DOHH2 (cell line): ENCODE measurements around the gene NAV2.

ENCODE experiments used
- H3F3A ChIP-seq: fragments of 200-600 bp; sonication (generic), shearing (Covaris generic); 2 replicates; pipeline ENCODE4 v1.6.0; 2016; ENCODE audit warnings: antibody characterized with exemption, mild to moderate bottlenecking; ENCODE audit not compliant: control insufficient read depth, insufficient read depth
- H3K27ac ChIP-seq: fragments of 200-600 bp; sonication (generic); 2 replicates; pipeline ENCODE4 v1.5.1; 2014; ENCODE audit warnings: low read depth, mild to moderate bottlenecking, low read length, moderate library complexity
- H3K27me3 ChIP-seq: fragments of 200-600 bp; sonication (generic); 2 replicates; pipeline ENCODE4 v1.6.1; 2014; ENCODE audit warnings: mild to moderate bottlenecking, low read length, mixed read lengths; ENCODE audit not compliant: control insufficient read depth
- H3K36me3 ChIP-seq: fragments of 200-600 bp; sonication (generic); 2 replicates; pipeline ENCODE4 v1.6.1; 2014; ENCODE audit warnings: mild to moderate bottlenecking, low read length, moderate library complexity, mixed read lengths; ENCODE audit not compliant: control insufficient read depth
- H3K4me1 ChIP-seq: fragments of 200-600 bp; sonication (generic); 2 replicates; pipeline ENCODE4 v1.6.1; 2014; ENCODE audit warnings: mild to moderate bottlenecking, low read length, mixed read lengths; ENCODE audit not compliant: control insufficient read depth
- H3K4me2 ChIP-seq: fragments of 200-600 bp; sonication (generic); 2 replicates; pipeline ENCODE4 v1.6.0; 2014; ENCODE audit warnings: mild to moderate bottlenecking, low read length, moderate library complexity
- H3K4me3 ChIP-seq: fragments of 200-600 bp; sonication (generic); 2 replicates; pipeline ENCODE4 v1.5.1; 2014; ENCODE audit warnings: mild to moderate bottlenecking, low read length, mixed read lengths
- H3K79me2 ChIP-seq: fragments of 200-600 bp; sonication (generic); 2 replicates; pipeline ENCODE4 v1.6.1; 2014; ENCODE audit warnings: mild to moderate bottlenecking, low read length, mixed read lengths; ENCODE audit not compliant: control insufficient read depth
- H3K9me2 ChIP-seq: fragments of 200-600 bp; sonication (generic); replicated peaks from 2 replicates; pipeline ENCODE4 v1.6.1; 2014; ENCODE audit warnings: mild to moderate bottlenecking, low read length, mixed read lengths; ENCODE audit not compliant: control insufficient read depth
- H3K9me3 ChIP-seq: fragments of 200-600 bp; sonication (generic); 2 replicates; pipeline ENCODE4 v1.6.1; 2014; ENCODE audit warnings: antibody characterized with exemption, low read length, mixed read lengths; ENCODE audit not compliant: control insufficient read depth, insufficient read depth
- H4K20me1 ChIP-seq: fragments of 200-600 bp; sonication (generic); 2 replicates; pipeline ENCODE4 v1.6.0; 2014; ENCODE audit warnings: low read depth, mild to moderate bottlenecking, antibody characterized with exemption, low read length, moderate library complexity; ENCODE audit not compliant: control insufficient read depth, insufficient read depth
- EZH2phosphoT487 ChIP-seq: fragments of 200-600 bp; sonication (generic); IDR thresholded peaks from 2 replicates; pipeline ENCODE4 v1.6.1; 2017; ENCODE audit warnings: borderline replicate concordance, mild to moderate bottlenecking, antibody characterized with exemption, low read length, moderate library complexity, mixed read lengths
- TF ChIP-seq, protein P1 (sequence below): fragments of 200-600 bp; sonication (generic); IDR thresholded peaks from one replicate; pipeline ENCODE4 v1.5.1; 2014; ENCODE audit warnings: antibody characterized with exemption, mild to moderate bottlenecking, low read depth, low read length; ENCODE audit not compliant: poor library complexity, severe bottlenecking

Gene NAV2

DNA sequence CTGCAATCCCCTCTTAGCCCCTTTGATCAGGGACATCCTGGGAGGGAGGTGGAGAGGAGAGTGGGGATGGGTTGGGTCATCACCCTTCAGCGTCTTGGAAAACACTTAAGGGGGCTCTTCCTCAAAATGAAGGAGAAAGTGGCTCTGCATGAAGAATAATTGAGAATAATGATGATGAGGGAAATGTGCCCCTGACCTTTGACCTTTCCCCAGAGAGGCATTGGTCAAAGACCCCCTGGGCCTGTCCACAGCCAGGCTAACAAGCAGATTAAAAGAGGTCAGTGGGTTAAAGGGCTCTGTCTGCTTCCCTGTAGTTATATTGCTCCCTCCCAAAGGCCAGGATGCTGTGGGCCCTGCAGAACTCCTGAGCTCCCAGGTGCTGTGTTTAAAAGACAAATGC lies 68.7 kb downstream of the NAV2 start:
- peaks cover 29% of the 10 kb centered on the region for H3K27me3 ChIP-seq
- H3K4me1 ChIP-seq = no peaks in the 10 kb centered on the region
- H3K4me2 ChIP-seq = no peak overlapping the region
- H3K79me2 ChIP-seq = no peaks in the 10 kb centered on the region
- no peaks in the 10 kb centered on the region for H3K9me2 ChIP-seq
- TF ChIP-seq, protein P1, sequence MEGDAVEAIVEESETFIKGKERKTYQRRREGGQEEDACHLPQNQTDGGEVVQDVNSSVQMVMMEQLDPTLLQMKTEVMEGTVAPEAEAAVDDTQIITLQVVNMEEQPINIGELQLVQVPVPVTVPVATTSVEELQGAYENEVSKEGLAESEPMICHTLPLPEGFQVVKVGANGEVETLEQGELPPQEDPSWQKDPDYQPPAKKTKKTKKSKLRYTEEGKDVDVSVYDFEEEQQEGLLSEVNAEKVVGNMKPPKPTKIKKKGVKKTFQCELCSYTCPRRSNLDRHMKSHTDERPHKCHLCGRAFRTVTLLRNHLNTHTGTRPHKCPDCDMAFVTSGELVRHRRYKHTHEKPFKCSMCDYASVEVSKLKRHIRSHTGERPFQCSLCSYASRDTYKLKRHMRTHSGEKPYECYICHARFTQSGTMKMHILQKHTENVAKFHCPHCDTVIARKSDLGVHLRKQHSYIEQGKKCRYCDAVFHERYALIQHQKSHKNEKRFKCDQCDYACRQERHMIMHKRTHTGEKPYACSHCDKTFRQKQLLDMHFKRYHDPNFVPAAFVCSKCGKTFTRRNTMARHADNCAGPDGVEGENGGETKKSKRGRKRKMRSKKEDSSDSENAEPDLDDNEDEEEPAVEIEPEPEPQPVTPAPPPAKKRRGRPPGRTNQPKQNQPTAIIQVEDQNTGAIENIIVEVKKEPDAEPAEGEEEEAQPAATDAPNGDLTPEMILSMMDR = no peak
- no peak for TF ChIP-seq EZH2phosphoT487
- no peak overlapping the region for H3K27ac ChIP-seq
- H3F3A ChIP-seq = no peaks in the 10 kb centered on the region
- no peaks in the 10 kb centered on the region for H3K9me3 ChIP-seq
- no peaks in the 10 kb centered on the region for H4K20me1 ChIP-seq
- no peaks in the 10 kb centered on the region for H3K36me3 ChIP-seq
- H3K4me3 ChIP-seq = no peak overlapping the region

DNA sequence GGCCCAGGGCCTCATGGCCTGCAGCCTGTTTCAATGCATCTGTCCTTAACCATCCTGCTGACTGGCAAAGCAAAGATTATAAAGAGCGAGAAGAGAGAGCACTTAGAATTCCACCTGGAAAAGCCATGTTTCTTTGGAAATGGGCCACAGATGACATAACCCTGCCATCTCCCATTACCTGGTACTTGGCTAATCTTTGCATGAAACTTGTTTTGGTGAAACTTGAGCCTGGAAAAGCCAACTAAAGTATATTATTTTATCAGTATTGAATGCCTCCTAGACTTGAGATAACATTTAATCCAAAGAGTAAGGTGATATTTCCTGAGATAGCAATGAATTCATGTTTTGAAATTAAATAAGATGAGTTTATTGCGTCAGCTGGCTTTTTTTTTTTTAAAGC lies 72.6 kb downstream of the NAV2 start:
- no peaks in the 10 kb centered on the region for H3K36me3 ChIP-seq
- no peaks in the 10 kb centered on the region for H3K9me3 ChIP-seq
- H3K79me2 ChIP-seq = no peaks in the 10 kb centered on the region
- H3K4me3 ChIP-seq = no peak overlapping the region
- H3K9me2 ChIP-seq = no peaks in the 10 kb centered on the region
- no peak overlapping the region for H3K27ac ChIP-seq
- TF ChIP-seq, protein P1 = no peak
- no peak for TF ChIP-seq EZH2phosphoT487
- H3K4me1 ChIP-seq = no peaks in the 10 kb centered on the region
- no peaks in the 10 kb centered on the region for H4K20me1 ChIP-seq
- no peaks in the 10 kb centered on the region for H3K27me3 ChIP-seq
- H3F3A ChIP-seq = no peaks in the 10 kb centered on the region
- H3K4me2 ChIP-seq = no peak overlapping the region

DNA sequence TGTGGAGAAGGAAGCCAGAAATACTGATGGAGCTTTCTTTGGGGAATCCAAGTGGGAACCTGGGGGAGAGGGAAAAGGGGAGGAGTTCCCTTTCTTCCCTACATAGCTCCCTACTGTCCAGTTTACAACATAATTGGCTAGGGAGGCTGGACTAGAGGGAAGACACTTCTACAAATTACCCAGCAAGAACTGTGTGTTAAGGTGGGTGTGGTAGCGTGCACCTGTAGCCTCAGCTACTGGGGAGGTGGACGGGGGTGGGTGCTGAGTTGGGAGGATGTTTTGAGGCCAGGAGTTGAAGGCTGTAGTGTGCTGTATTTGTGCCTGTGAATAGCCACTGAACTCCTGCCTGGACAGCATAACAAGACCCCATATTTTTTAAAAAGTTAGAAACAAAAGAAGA lies 74.0 kb downstream of the NAV2 start:
- no peaks in the 10 kb centered on the region for H3K79me2 ChIP-seq
- no peaks in the 10 kb centered on the region for H3F3A ChIP-seq
- no peaks in the 10 kb centered on the region for H3K9me3 ChIP-seq
- no peak for TF ChIP-seq EZH2phosphoT487
- TF ChIP-seq, protein P1 = no peak
- no peaks in the 10 kb centered on the region for H3K9me2 ChIP-seq
- H3K4me1 ChIP-seq = peaks cover 2% of the 10 kb centered on the region; the same call in 1 of the 2 replicates
- H3K4me3 ChIP-seq = no peak overlapping the region
- H3K27ac ChIP-seq = no peak overlapping the region
- no peaks in the 10 kb centered on the region for H4K20me1 ChIP-seq
- H3K27me3 ChIP-seq = no peaks in the 10 kb centered on the region
- no peaks in the 10 kb centered on the region for H3K36me3 ChIP-seq
- H3K4me2 ChIP-seq = no peak overlapping the region

DNA sequence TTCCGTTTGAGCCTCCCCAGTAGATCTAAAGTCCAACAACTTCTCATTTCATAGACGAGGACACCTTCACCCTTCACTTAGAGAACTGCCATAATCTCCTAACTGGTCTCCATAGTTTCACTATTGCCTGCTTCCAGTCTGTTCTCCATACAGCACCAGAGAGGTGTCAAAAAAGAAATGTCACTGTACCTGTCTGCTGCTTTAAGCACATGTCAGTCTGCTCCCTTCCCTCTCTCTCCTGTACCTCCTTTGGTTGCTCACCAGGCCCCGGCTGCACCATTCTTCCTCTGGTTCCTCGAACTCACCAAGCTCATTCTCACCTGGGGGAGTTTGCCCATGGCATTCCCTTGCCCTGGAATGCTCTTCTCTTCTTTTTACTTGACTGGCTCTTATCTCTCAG lies 75.8 kb downstream of the NAV2 start:
- H4K20me1 ChIP-seq = no peaks in the 10 kb centered on the region
- H3K4me3 ChIP-seq = no peak overlapping the region
- peaks cover 2% of the 10 kb centered on the region; the same call in 1 of the 2 replicates for H3K4me1 ChIP-seq
- H3K9me2 ChIP-seq = no peaks in the 10 kb centered on the region
- H3K27me3 ChIP-seq = no peaks in the 10 kb centered on the region
- no peaks in the 10 kb centered on the region for H3K79me2 ChIP-seq
- TF ChIP-seq, protein P1 = no peak
- TF ChIP-seq EZH2phosphoT487 = no peak
- no peaks in the 10 kb centered on the region for H3F3A ChIP-seq
- no peak overlapping the region for H3K27ac ChIP-seq
- no peaks in the 10 kb centered on the region for H3K9me3 ChIP-seq
- H3K36me3 ChIP-seq = no peaks in the 10 kb centered on the region
- H3K4me2 ChIP-seq = no peak overlapping the region
